A549 (cell line): ENCODE results near the gene CUX1.

Experiments used
- EP300 ChIP-seq, 2 experiments: fragments of >200 bp; sonication (Bioruptor Twin); formaldehyde crosslinking; IDR thresholded peaks; 2 replicates in 1 of 2; 3 replicates in 1 of 2; pipeline ENCODE4 v1.6.1; 2016 to 2017
- MAFK ChIP-seq: fragments of 450-650 bp; IDR thresholded peaks from 2 replicates; pipeline ENCODE4 v1.6.1; 2014; ENCODE audit not compliant: partially characterized antibody
- MYC ChIP-seq: IDR thresholded peaks from 2 replicates; pipeline ENCODE4 v1.6.1; 2012; ENCODE audit warnings: mild to moderate bottlenecking, inconsistent platforms, low read length, improper control_type of control experiment, borderline replicate concordance
- POLR2A ChIP-seq: IDR thresholded peaks from 2 replicates; pipeline ENCODE4 v1.6.1; 2012; ENCODE audit warnings: mild to moderate bottlenecking, low read length
- RAD21 ChIP-seq, 2 experiments: fragments of >200 bp in 1 of 2; sonication (Bioruptor Twin) in 1 of 2; formaldehyde crosslinking in 1 of 2; IDR thresholded peaks in 1 of 2; conservative IDR thresholded peaks in 1 of 2; 2 replicates in 1 of 2; 3 replicates in 1 of 2; pipeline ENCODE4 v1.6.1; 2012 to 2018; ENCODE audit warnings: inconsistent platforms in 1 of 2
- RFX5 ChIP-seq: fragments of 450-650 bp; IDR thresholded peaks from 2 replicates; pipeline ENCODE4 v1.7.1; 2014; ENCODE audit warnings: antibody characterized with exemption, mild to moderate bottlenecking, moderate library complexity
- TF ChIP-seq, protein P1 (sequence below): fragments of >200 bp; sonication (Bioruptor Twin); formaldehyde crosslinking; IDR thresholded peaks from 3 replicates; pipeline ENCODE4 v1.5.1; 2016

DNA sequence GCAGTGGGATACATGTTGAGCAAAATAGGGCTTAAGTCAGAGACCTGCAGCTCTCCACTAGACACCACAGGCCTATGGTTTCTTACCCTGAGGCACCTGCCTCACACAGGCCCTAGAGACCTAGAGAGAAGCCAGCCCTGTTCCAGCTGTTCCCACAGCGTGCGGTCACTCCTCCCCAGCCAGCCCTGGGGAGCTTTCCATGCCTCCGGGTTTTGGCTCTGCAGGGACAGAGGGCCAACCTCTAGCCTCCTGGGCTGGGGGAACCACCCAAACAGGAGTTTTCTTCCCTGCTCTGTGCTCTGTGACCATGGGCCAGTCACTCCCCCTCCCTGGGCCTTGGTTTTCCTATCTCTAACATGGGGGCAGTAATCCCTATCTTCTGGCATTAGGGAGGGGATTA lies 502.2 kb downstream of the CUX1 start:
- TF ChIP-seq POLR2A = no peak
- TF ChIP-seq, protein P1, sequence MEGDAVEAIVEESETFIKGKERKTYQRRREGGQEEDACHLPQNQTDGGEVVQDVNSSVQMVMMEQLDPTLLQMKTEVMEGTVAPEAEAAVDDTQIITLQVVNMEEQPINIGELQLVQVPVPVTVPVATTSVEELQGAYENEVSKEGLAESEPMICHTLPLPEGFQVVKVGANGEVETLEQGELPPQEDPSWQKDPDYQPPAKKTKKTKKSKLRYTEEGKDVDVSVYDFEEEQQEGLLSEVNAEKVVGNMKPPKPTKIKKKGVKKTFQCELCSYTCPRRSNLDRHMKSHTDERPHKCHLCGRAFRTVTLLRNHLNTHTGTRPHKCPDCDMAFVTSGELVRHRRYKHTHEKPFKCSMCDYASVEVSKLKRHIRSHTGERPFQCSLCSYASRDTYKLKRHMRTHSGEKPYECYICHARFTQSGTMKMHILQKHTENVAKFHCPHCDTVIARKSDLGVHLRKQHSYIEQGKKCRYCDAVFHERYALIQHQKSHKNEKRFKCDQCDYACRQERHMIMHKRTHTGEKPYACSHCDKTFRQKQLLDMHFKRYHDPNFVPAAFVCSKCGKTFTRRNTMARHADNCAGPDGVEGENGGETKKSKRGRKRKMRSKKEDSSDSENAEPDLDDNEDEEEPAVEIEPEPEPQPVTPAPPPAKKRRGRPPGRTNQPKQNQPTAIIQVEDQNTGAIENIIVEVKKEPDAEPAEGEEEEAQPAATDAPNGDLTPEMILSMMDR = no peak
- TF ChIP-seq RAD21 (conservative IDR thresholded peaks at IDR 0.05 in 1 of 2, IDR thresholded peaks at IDR 0.05 in 1 of 2) = no peak
- TF ChIP-seq RFX5 = no peak
- no peak for TF ChIP-seq EP300 (IDR thresholded peaks at IDR 0.05)
- no peak for TF ChIP-seq MYC
- TF ChIP-seq MAFK = no peak
